Spleen (tissue), 11 donors: ENCODE results near the gene RNF227. TPM values are rescaled to one million over a fixed set of nuclear protein-coding genes. Genes with fewer than 3 reads are reported as not detected.

Experiments
- DNase-seq: peaks from one replicate; pipeline ENCODE4 v3.0.0-alpha.2; 2020
- H3K27ac ChIP-seq, 8 donors: fragments of 200-600 bp; sonication (generic) in 7 of 8; 1 replicate in 4 of 8; 2 replicates in 4 of 8; pipeline versions ENCODE4 v1.5.0 to v1.8.0; 2016 to 2021; ENCODE audit warnings: inconsistent platforms in 4 of 8, mild to moderate bottlenecking in 4 of 8, moderate library complexity in 1 of 8
- H3K27me3 ChIP-seq, 7 donors: fragments of 200-600 bp; sonication (generic) in 6 of 7; replicated peaks in 1 of 7; 1 replicate in 4 of 7; 2 replicates in 3 of 7; pipeline versions ENCODE4 v1.5.0 to v1.8.0; 2016 to 2021; ENCODE audit warnings: inconsistent platforms in 3 of 7, mild to moderate bottlenecking in 1 of 7
- H3K36me3 ChIP-seq, 6 donors: fragments of 200-600 bp; sonication (generic) in 5 of 6; 1 replicate in 4 of 6; 2 replicates in 2 of 6; pipeline versions ENCODE4 v1.5.0 to v1.8.0; 2016 to 2021; ENCODE audit warnings: inconsistent platforms in 2 of 6
- H3K4me1 ChIP-seq, 6 donors: fragments of 200-600 bp; sonication (generic) in 5 of 6; 1 replicate in 3 of 6; 2 replicates in 3 of 6; pipeline versions ENCODE4 v1.5.0 to v1.8.0; 2016 to 2021; ENCODE audit warnings: inconsistent platforms in 3 of 6
- H3K4me3 ChIP-seq, 8 donors: fragments of 200-600 bp; sonication (generic) in 7 of 8; 1 replicate in 4 of 8; 2 replicates in 4 of 8; pipeline versions ENCODE4 v1.5.0 to v1.8.0; 2016 to 2021; ENCODE audit warnings: inconsistent platforms in 4 of 8, mild to moderate bottlenecking in 4 of 8, moderate library complexity in 2 of 8
- H3K9me3 ChIP-seq, 8 donors: fragments of 200-600 bp; sonication (generic) in 7 of 8; 1 replicate in 4 of 8; 2 replicates in 4 of 8; pipeline versions ENCODE4 v1.5.0 to v1.8.0; 2016 to 2021; ENCODE audit warnings: inconsistent platforms in 4 of 8
- CTCF ChIP-seq, 11 experiments: fragments of 200-600 bp in 7 of 11; fragments of 450-650 bp in 4 of 11; sonication (generic) in 4 of 11; IDR thresholded peaks in 8 of 11; conservative IDR thresholded peaks in 3 of 11; 1 replicate in 7 of 11; 2 replicates in 4 of 11; pipeline versions ENCODE4 v1.4.0 to v1.8.0; 2016 to 2021; ENCODE audit warnings: antibody characterized with exemption in 11 of 11, inconsistent platforms in 4 of 11, mild to moderate bottlenecking in 1 of 11
- POLR2A ChIP-seq, 3 donors: fragments of 450-650 bp; IDR thresholded peaks; one replicate each; pipeline ENCODE4 v1.5.1; 2017; ENCODE audit warnings: antibody characterized with exemption in 3 of 3, mild to moderate bottlenecking in 1 of 3
- POLR2AphosphoS5 ChIP-seq, 3 donors: sonication (generic); formaldehyde crosslinking; IDR thresholded peaks; one replicate each; pipeline ENCODE4 v1.5.1; 2017; ENCODE audit warnings: antibody characterized with exemption in 3 of 3
- WGBS, 5 donors: extraction: QIAGEN DNeasy Blood & Tissue Kit in 3 of 5; methylation state at CpG; one replicate each; pipeline versions ENCODE4 v1.1.5 to v1.1.7; 2013 to 2018; 5-methylcytosine and 5-hydroxymethylcytosine counted together
- intact Hi-C: fragments of 100-400 bp; cut with DNase I; formaldehyde crosslinking; loops from one replicate; pipeline ENCODE4 v1.15.0; 2023; ENCODE audit warnings: low total_unique reads
- polyA plus RNA-seq, 3 donors: library from polyadenylated mRNA; stranded (reverse); fragments of 200-250 nt; gene quantifications; one replicate each; pipeline ENCODE4 v1.2.1, GENCODE V29; 2013
- total RNA-seq, 7 donors: library from RNA; depleted of rRNA in 3 of 7; stranded (reverse); fragments of >200 nt in 3 of 7; fragmentation: NEBNext Ultra II Directional in 4 of 7; extraction: Animal tissue kit (Norgen Biotek cat#: 25700) in 4 of 7; gene quantifications; one replicate each; pipeline versions ENCODE4 v1.1.0 to v1.2.1, GENCODE V29; 2016 to 2021
- donor health status: healthy with polysubstance abuse.
- donor health status: DM: no; HTN: no; CAD: no; lungs with moderate emphysema.
- donor health status: DM: no; HTN: no; CAD: no.
- donor health status: Bipolar disorder and iron deficiency.
- donor health status: healthy.
- donor health status: DM: no; HTN: no; CAD: no.
- donor health status: DM: yes; HTN: yes; CAD: no.

The RNF227 gene
- total and polyA plus RNA-seq, 10 donors: 2.4 to 20.7 (median 3.6) TPM

DNA sequence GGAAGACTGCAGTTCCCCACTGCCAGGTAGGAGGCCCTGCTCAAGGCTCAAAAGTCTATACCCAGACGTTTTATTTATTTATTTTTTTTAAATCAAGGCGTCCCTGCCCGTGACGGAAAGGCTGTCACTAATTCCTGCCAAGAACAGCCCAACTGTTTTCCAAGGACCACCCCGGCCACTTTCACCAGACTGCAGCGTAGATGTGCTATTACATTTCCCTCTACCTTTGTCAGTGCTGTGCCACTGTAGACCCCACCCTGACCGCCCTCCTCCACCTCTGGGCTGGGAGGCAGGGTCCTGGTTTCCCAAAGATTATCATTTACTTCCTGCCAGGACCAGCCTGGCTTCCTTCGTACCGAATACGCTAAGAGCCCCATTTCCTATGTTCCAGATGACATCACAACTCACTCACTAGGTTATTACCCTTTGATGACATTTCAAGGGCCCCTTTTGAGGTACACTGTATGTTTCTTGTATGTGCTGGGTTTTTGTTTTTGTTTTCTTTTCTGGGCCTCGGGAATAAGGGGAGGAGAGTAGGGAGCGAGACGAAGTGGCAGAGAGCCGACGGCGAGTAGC is 6.3 kb upstream of the RNF227 start:
- 32 to 41% (median 33%) methylated on average over 16 of the region's 16 CpGs for WGBS, 5 donors
- TF ChIP-seq CTCF (IDR thresholded peaks at IDR 0.05 in 8 of 11, conservative IDR thresholded peaks at IDR 0.05 in 3 of 11) (no peak), POLR2A (IDR thresholded peaks at IDR 0.05) (no peak), POLR2AphosphoS5 (IDR thresholded peaks at IDR 0.05) (no peak)
- intact Hi-C loops: no loop called here
- Histone ChIP-seq H3K4me3 (peak overlapping the region; percentile 6 to 74 (median 40)), H3K27ac (peak overlapping the region; percentile 52 to 83 (median 76)), H3K36me3 (peaks cover 0 to 8% (median 0%) of the 10 kb centered on the region in 6 donors), H3K4me1 (peaks cover 5 to 26% (median 17%) of the 10 kb centered on the region in 6 donors), H3K27me3 (no peaks in the 10 kb centered on the region), H3K9me3 (no peaks in the 10 kb centered on the region)
- no peak for DNase-seq

GRCh38 chr17:7916808-7917207 is 719 bp upstream of the RNF227 start:
- intact Hi-C loops: loop anchor here (2.0 kb wide), 1 partner anchor 74 kb away; no protein-coding TSS in a partner anchor
- peak overlapping the region in 2 of 8 donors; percentile 66 to 78 for H3K4me3 ChIP-seq
- no peak for TF ChIP-seq POLR2A (IDR thresholded peaks at IDR 0.05)
- TF ChIP-seq POLR2AphosphoS5 (IDR thresholded peaks at IDR 0.05): no peak
- TF ChIP-seq CTCF (IDR thresholded peaks at IDR 0.05 in 8 of 11, conservative IDR thresholded peaks at IDR 0.05 in 3 of 11): no peak
- no peaks in the 10 kb centered on the region for H3K9me3 ChIP-seq
- peak overlapping the region in 3 of 8 donors; percentile 90 to 93 (median 92) for H3K27ac ChIP-seq
- WGBS, 5 donors: 90 to 93% (median 91%) methylated on average over 2 of the region's 2 CpGs; no CpG with 5 or more reads in 1 of the 5 donors
- H3K27me3 ChIP-seq: no peaks in the 10 kb centered on the region
- H3K36me3 ChIP-seq: peaks cover 0 to 8% (median 4%) of the 10 kb centered on the region in 6 donors
- H3K4me1 ChIP-seq: peaks cover 12 to 39% (median 27%) of the 10 kb centered on the region in 6 donors
- no peak for DNase-seq

DNA sequence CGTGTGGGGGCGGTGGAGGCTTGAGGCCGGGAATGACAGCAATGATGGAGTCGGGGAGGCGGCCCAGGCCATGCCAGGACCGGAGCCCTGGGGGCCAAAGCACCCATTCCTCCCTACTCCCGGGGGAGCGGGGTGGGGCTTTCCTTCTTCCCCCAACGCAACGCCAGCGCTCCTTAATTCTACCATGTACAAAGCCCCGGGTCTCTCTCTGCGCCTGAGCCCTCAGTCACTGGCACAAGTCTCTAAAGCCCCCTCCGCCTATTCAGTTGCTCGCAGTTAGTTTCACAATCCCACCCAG is 245 bp upstream of the RNF227 start:
- Histone ChIP-seq H3K27ac (peak overlapping the region; percentile 83 to 94 (median 92)), H3K36me3 (peaks cover 0 to 12% (median 9%) of the 10 kb centered on the region in 6 donors), H3K4me1 (peaks cover 12 to 39% (median 27%) of the 10 kb centered on the region in 6 donors), H3K4me3 (peak overlapping the region; percentile 31 to 78 (median 74)), H3K27me3 (no peaks in the 10 kb centered on the region), H3K9me3 (no peaks in the 10 kb centered on the region)
- no peak for DNase-seq
- intact Hi-C loops: loop anchor here (2.0 kb wide), 1 partner anchor 74 kb away; no protein-coding TSS in a partner anchor
- 52 to 68% (median 55%) methylated on average over 10 to 15 of the region's 15 CpGs for WGBS, 5 donors
- TF ChIP-seq POLR2AphosphoS5 (IDR thresholded peaks at IDR 0.05) (no peak), POLR2A (IDR thresholded peaks at IDR 0.05) (no peak), CTCF (IDR thresholded peaks at IDR 0.05 in 8 of 11, conservative IDR thresholded peaks at IDR 0.05 in 3 of 11) (no peak)

GRCh38 chr17:7915179-7915610 is 894 bp downstream of the RNF227 start:
- no peaks in the 10 kb centered on the region for H3K9me3 ChIP-seq
- peaks cover 0 to 24% (median 20%) of the 10 kb centered on the region in 6 donors for H3K36me3 ChIP-seq
- no peak for DNase-seq
- peaks cover 12 to 38% (median 27%) of the 10 kb centered on the region in 6 donors for H3K4me1 ChIP-seq
- whole genome bisulfite sequencing, 5 donors: 3 to 8% (median 4%) methylated on average over 5 to 15 of the region's 15 CpGs
- TF ChIP-seq CTCF (IDR thresholded peaks at IDR 0.05 in 8 of 11, conservative IDR thresholded peaks at IDR 0.05 in 3 of 11) (no peak), POLR2A (IDR thresholded peaks at IDR 0.05) (no peak), POLR2AphosphoS5 (IDR thresholded peaks at IDR 0.05) (no peak)
- H3K27ac ChIP-seq: peak overlapping the region; percentile 83 to 94 (median 92)
- intact Hi-C loops: no loop called here
- H3K27me3 ChIP-seq: no peaks in the 10 kb centered on the region
- peak overlapping the region; percentile 64 to 78 (median 76) for H3K4me3 ChIP-seq
